GM12891 (cell line): ENCODE data around the gene DUXB.

ENCODE experiments used
- PAX5 ChIP-seq: IDR thresholded peaks from 2 replicates; pipeline ENCODE4 v1.6.1; 2011; ENCODE audit warnings: low read length, moderate library complexity, mild to moderate bottlenecking; ENCODE audit not compliant: insufficient read depth, severe bottlenecking
- POLR2A ChIP-seq: IDR thresholded peaks from 2 replicates; pipeline ENCODE4 v1.6.1; 2011; ENCODE audit warnings: low read depth, low read length, control low read depth
- POLR2AphosphoS5 ChIP-seq: IDR thresholded peaks from 2 replicates; pipeline ENCODE4 v1.6.1; 2011; ENCODE audit warnings: low read depth, low read length, control low read depth
- SPI1 ChIP-seq: IDR thresholded peaks from 2 replicates; pipeline ENCODE4 v1.6.1; 2011; ENCODE audit warnings: low read depth, low read length, control low read depth
- TAF1 ChIP-seq: IDR thresholded peaks from 2 replicates; pipeline ENCODE4 v1.6.1; 2011; ENCODE audit warnings: low read depth, low read length, control low read depth

- no peak for TF ChIP-seq POLR2A
- no peak for TF ChIP-seq TAF1
- TF ChIP-seq SPI1 = no peak
- no peak for TF ChIP-seq PAX5
- TF ChIP-seq POLR2AphosphoS5 = no peak
Measured at GRCh38 chr16:75742424-75743047, 41.3 kb upstream of the DUXB start.
